Left ventricle myocardium inferior (tissue), 1 donor: ENCODE data around the gene SRD5A2. TPM values are rescaled to one million over a fixed set of nuclear protein-coding genes. Genes with fewer than 3 reads are reported as not detected.
"Not testable (repeated sequence)": the region's sequence is repeated elsewhere in the genome, so short reads cannot be mapped to it uniquely, and the experiment has no call there.

ENCODE experiments used
- DNase-seq: peaks from one replicate; pipeline ENCODE4 v3.0.0-alpha.2; 2020
- H3K27ac ChIP-seq: fragments of 200-600 bp; replicated peaks from 2 replicates; pipeline ENCODE4 v1.8.0; 2021
- H3K27me3 ChIP-seq: fragments of 200-600 bp; 2 replicates; pipeline ENCODE4 v1.8.0; 2021; ENCODE audit warnings: low read depth
- H3K36me3 ChIP-seq: fragments of 200-600 bp; 2 replicates; pipeline ENCODE4 v1.8.0; 2021
- H3K4me1 ChIP-seq: fragments of 200-600 bp; 2 replicates; pipeline ENCODE4 v1.8.0; 2021
- H3K4me3 ChIP-seq: fragments of 200-600 bp; 2 replicates; pipeline ENCODE4 v1.8.0; 2021; ENCODE audit warnings: mild to moderate bottlenecking, moderate library complexity
- H3K9me3 ChIP-seq: fragments of 200-600 bp; replicated peaks from 2 replicates; pipeline ENCODE4 v1.8.0; 2021
- intact Hi-C: fragments of 100-400 bp; cut with micrococcal nuclease; formaldehyde crosslinking; loops from one replicate; pipeline ENCODE4 v1.11.0; 2022
- total RNA-seq: library from RNA; stranded (reverse); fragmentation: NEBNext Ultra II Directional; extraction: Animal tissue kit (Norgen Biotek cat#: 25700); gene quantifications from one replicate; pipeline ENCODE4 v1.2.1, GENCODE V29; 2021
- TF ChIP-seq, protein P1 (sequence below): fragments of 200-600 bp; IDR thresholded peaks from 2 replicates; pipeline ENCODE4 v1.8.0; 2021; ENCODE audit warnings: antibody characterized with exemption, mild to moderate bottlenecking, borderline replicate concordance
- donor health status: DM: no; HTN: yes; CAD: no; lungs with severe emphysema.

The SRD5A2 gene
- total RNA-seq, 1 donor from 2014 or later, result not detected

DNA sequence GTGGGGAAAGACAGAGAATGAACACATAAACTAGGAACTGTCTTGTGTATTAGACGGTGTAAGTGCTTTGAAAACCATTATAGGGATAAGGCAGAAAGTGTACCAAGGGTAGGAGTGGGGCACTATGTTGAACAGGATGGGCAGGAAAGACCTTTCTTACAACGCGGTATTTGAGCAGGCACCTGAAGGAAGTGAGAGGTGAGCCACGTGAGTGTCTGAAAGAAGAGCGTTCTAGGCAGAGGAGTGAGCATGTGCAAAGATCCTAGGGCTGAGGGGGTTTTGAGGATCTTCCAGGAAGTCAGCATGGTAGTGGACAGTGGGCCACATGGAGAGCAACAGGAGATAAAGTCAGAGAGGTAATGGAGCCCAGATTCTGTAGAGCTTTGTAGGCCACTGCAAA lies 65.2 kb downstream of the SRD5A2 start:
- no peaks in the 10 kb centered on the region for H3K36me3 ChIP-seq
- H3K4me3 ChIP-seq, result no peak overlapping the region
- no peak for DNase-seq
- peaks cover 12% of the 10 kb centered on the region for H3K27me3 ChIP-seq
- H3K9me3 ChIP-seq, result no peaks in the 10 kb centered on the region
- TF ChIP-seq, protein P1, sequence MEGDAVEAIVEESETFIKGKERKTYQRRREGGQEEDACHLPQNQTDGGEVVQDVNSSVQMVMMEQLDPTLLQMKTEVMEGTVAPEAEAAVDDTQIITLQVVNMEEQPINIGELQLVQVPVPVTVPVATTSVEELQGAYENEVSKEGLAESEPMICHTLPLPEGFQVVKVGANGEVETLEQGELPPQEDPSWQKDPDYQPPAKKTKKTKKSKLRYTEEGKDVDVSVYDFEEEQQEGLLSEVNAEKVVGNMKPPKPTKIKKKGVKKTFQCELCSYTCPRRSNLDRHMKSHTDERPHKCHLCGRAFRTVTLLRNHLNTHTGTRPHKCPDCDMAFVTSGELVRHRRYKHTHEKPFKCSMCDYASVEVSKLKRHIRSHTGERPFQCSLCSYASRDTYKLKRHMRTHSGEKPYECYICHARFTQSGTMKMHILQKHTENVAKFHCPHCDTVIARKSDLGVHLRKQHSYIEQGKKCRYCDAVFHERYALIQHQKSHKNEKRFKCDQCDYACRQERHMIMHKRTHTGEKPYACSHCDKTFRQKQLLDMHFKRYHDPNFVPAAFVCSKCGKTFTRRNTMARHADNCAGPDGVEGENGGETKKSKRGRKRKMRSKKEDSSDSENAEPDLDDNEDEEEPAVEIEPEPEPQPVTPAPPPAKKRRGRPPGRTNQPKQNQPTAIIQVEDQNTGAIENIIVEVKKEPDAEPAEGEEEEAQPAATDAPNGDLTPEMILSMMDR, result no peak
- intact Hi-C loops, result no loop called here
- H3K27ac ChIP-seq, result no peak overlapping the region
- H3K4me1 ChIP-seq, result no peaks in the 10 kb centered on the region

DNA sequence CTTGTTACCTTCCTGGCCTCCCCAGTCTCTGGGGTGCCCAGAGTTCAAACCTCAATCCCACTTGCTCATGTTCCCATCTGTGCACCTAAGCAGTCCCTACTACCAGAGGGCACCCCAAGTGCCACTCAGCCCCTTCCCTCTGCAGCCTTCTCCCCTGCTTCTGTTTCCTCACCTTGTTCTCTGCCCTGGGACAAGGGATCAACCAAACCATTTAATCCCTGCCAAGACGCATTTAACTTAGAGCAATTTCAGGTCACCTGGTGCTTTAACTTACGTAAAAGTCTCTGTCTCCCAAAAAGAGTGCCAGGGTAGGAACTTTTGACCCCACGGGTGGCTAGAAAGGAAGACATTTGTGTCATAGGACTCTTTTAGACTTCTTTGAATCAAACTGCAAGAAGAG lies 67.2 kb downstream of the SRD5A2 start:
- no peaks in the 10 kb centered on the region for H3K36me3 ChIP-seq
- no peak overlapping the region for H3K27ac ChIP-seq
- H3K27me3 ChIP-seq, result no peaks in the 10 kb centered on the region
- no peak overlapping the region for H3K4me3 ChIP-seq
- intact Hi-C loops, result no loop called here
- TF ChIP-seq, protein P1, result no peak
- H3K4me1 ChIP-seq, result no peaks in the 10 kb centered on the region
- no peaks in the 10 kb centered on the region for H3K9me3 ChIP-seq
- no peak for DNase-seq

DNA sequence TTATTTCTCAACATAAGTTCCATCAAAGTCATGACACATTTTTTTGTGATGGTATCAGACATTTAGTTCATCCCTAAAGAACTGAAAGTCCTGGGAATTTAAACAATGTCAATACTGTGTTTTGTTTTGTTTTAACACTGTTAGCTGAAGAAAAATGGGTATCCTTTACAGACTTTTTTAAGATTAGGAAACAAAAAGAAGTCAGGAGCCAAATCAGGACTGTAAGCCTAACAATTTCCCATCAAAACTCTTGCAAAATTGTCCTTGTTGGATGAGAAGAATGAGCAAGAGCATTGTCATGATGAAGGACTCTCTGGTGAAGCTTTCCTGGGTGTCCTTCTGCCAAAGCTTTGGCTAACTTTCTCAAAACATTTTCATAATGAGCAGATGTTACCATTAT lies 69.4 kb downstream of the SRD5A2 start:
- no peaks in the 10 kb centered on the region for H3K36me3 ChIP-seq
- no peak overlapping the region for H3K4me3 ChIP-seq

DNA sequence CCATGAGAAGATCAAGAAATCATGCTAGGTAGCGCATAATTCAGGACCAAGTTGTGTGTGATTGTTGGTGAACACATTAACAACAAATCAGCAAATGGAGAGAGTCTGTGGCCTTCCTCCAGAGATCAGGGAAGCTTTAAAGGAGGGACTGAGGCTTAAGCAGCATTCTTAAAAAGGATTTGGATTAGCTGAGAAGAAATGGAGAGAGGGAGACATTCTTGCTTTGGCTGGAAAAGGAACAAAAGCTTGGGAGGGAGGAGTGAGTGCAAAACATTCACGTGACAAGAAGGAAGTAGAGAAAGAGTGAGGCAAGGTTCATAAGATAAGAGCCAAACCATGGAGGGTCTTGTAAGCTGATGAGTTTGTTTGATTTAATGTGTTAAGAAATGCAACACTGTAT lies 75.6 kb downstream of the SRD5A2 start:
- no peaks in the 10 kb centered on the region for H3K36me3 ChIP-seq
- H3K9me3 ChIP-seq, result peaks cover 3% of the 10 kb centered on the region
- no peak for DNase-seq
- H3K4me1 ChIP-seq, result no peaks in the 10 kb centered on the region
- TF ChIP-seq, protein P1, result no peak
- no peak overlapping the region for H3K4me3 ChIP-seq
- no peak overlapping the region for H3K27ac ChIP-seq
- intact Hi-C loops, result no loop called here
- H3K27me3 ChIP-seq, result no peaks in the 10 kb centered on the region

More for the DNA sequence above, 69.4 kb downstream of the SRD5A2 start:
- H3K27ac ChIP-seq, result no peak overlapping the region
- no peaks in the 10 kb centered on the region for H3K4me1 ChIP-seq
- TF ChIP-seq, protein P1, result no peak
- DNase-seq, result no peak
- H3K27me3 ChIP-seq, result no peaks in the 10 kb centered on the region
- H3K9me3 ChIP-seq, result no peaks in the 10 kb centered on the region
- intact Hi-C loops, result no loop called here

DNA sequence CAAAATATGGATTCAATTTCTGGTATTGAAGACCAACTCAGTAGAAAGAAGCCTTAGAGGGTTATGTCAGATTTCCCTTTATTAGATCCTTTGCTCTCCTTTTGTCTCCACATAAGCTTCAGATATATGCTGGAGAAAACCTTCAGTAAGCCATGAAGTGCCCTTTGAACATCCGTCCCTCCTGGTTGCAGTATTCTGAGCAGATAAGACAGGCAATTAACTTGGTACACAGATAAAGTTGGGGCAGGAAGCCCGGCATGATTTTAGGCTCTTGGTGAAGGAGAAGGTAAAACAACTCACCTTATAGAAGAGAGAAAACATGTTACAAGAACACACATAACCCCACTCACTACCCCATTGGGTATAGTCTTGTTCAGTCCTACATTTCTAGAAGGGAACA lies 76.4 kb downstream of the SRD5A2 start:
- Histone ChIP-seq H3K9me3 (peaks cover 3% of the 10 kb centered on the region), H3K27me3 (no peaks in the 10 kb centered on the region), H3K27ac (no peak overlapping the region), H3K36me3 (no peaks in the 10 kb centered on the region), H3K4me1 (no peaks in the 10 kb centered on the region), H3K4me3 (no peak overlapping the region)
- TF ChIP-seq, protein P1, result no peak
- no peak for DNase-seq
- intact Hi-C loops, result no loop called here

DNA sequence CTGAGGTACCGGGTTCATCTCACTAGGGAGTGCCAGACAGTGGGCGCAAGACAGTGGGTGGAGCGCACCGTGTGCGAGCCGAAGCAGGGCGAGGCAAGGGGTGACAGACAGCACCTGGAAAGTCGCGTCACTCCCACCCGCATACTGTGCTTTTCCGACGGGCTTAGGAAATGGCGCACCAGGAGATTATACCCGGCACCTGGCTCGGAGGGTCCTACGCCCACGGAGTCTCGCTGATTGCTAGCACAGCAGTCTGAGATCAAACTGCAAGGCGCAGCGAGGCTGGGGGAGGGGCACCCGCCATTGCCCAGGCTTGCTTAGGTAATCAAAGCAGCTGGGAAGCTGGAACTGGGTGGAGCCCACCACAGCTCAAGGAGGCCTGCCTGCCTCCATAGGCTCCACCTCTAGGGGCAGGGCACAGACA lies 84.3 kb downstream of the SRD5A2 start:
- DNase-seq, H3K27ac ChIP-seq, H3K36me3 ChIP-seq, intact Hi-C loops, H3K27me3 ChIP-seq, H3K4me3 ChIP-seq, H3K9me3 ChIP-seq, H3K4me1 ChIP-seq: not testable (repeated sequence)

DNA sequence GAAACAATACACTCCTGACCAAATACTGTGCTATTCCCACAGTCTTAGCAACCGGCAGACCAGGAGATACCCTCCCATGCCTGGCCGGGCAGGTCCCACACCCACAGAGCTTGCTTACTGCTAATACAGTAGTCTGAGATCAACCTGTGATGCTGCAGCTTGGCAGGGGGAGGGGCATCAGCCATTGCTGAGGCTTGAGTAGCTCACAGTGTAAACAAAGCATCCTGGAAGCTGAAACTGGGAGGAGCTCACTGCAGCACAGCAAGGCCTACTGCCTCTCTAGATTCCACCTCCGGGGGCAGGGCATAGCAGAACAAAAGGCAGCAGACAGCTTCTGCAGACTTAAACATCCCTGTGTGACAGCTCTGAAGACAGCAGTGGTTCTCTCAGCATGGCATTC lies 91.4 kb downstream of the SRD5A2 start:
- DNase-seq, intact Hi-C loops: not testable (repeated sequence)

More for the DNA sequence above, 91.4 kb downstream of the SRD5A2 start:
- H3K4me1 ChIP-seq, H3K9me3 ChIP-seq, H3K36me3 ChIP-seq, H3K27ac ChIP-seq, H3K4me3 ChIP-seq: not testable (repeated sequence)
- peaks cover 19% of the 10 kb centered on the region for H3K27me3 ChIP-seq
